ENCODE results near the gene BMP7. TPM values are rescaled to one million over a fixed set of nuclear protein-coding genes. Genes with fewer than 3 reads are reported as not detected.

BMP7 gene
- polyA plus RNA-seq, 4 donors, result 0.92 to 3.4 TPM; not detected in 2

DNA sequence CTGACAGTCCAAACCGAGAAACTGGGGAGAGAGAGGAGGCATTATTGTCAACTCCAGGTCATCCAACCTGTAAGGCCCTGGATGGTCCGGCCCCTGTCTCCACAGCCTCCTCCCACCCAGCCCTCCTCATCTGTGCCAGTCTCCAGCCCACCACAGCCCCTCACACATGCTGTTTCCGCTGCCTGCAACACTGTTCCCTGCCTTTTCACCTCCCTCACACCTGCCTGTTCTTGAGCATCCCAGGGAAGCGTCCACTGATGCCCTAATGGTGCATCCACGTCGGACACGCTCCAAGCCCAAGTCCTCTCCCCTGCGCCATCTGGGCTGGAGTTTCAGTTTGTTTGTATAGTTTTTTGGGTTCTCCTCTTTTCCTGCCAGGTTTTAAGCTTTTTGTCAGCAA is 52.0 kb downstream of the BMP7 start:
- WGBS, 3 donors, result 85 to 92% (median 90%) methylated on average over 7 to 8 of the region's 8 CpGs
- H3K27me3 ChIP-seq (ENCODE audit: control insufficient read depth in 3 of 3, insufficient read depth in 3 of 3, low read length in 3 of 3), result no peaks in the 10 kb centered on the region
- H3K4me3 ChIP-seq (ENCODE audit: low read depth in 1 of 3, low read length in 3 of 3), result no peak overlapping the region
- peaks cover 0 to 28% (median 0%) of the 10 kb centered on the region in 3 donors for H3K4me1 ChIP-seq (ENCODE audit: control insufficient read depth in 3 of 3, insufficient read depth in 2 of 3, low read depth in 1 of 3, low read length in 2 of 3)
- H3K36me3 ChIP-seq (ENCODE audit: control insufficient read depth in 3 of 3, insufficient read depth in 2 of 3, low read depth in 1 of 3, low read length in 3 of 3), result no peaks in the 10 kb centered on the region
- DNase-seq (no peak), FAIRE-seq (no peak)
- H3K27ac ChIP-seq (ENCODE audit: low read depth in 1 of 3, low read length in 2 of 3), result no peak overlapping the region
- no peaks in the 10 kb centered on the region for H3K9me3 ChIP-seq (ENCODE audit: control insufficient read depth in 2 of 2, insufficient read depth in 1 of 2, low read depth in 1 of 2, low read length in 1 of 2)

DNA sequence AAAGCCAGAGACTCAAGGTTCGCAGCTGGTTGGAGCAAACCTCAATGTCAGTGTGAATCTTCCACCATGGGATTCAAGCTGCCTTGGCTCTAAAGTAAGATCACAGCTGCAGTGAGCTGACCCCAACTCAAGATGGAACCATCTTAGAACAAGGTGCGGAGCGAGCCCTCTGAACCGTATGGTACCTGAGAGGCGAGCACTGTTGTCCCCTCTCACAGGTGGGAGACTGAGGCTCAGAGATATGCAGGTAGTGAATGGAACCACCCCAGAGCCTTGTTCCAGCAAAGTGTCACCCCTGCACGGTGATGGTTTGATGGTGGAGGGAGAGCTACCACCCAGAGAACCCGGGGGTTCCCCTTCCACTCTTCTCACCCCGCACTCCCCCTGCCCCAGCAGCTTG is 52.5 kb downstream of the BMP7 start:
- peaks cover 0 to 28% (median 0%) of the 10 kb centered on the region in 3 donors for H3K4me1 ChIP-seq (ENCODE audit: control insufficient read depth in 3 of 3, insufficient read depth in 2 of 3, low read depth in 1 of 3, low read length in 2 of 3)
- no peaks in the 10 kb centered on the region for H3K27me3 ChIP-seq (ENCODE audit: control insufficient read depth in 3 of 3, insufficient read depth in 3 of 3, low read length in 3 of 3)
- H3K36me3 ChIP-seq (ENCODE audit: control insufficient read depth in 3 of 3, insufficient read depth in 2 of 3, low read depth in 1 of 3, low read length in 3 of 3), result no peaks in the 10 kb centered on the region
- H3K4me3 ChIP-seq (ENCODE audit: low read depth in 1 of 3, low read length in 3 of 3), result no peak overlapping the region
- H3K9me3 ChIP-seq (ENCODE audit: control insufficient read depth in 2 of 2, insufficient read depth in 1 of 2, low read depth in 1 of 2, low read length in 1 of 2), result no peaks in the 10 kb centered on the region
- 85 to 97% (median 95%) methylated on average over 8 of the region's 8 CpGs for WGBS, 3 donors
- H3K27ac ChIP-seq (ENCODE audit: low read depth in 1 of 3, low read length in 2 of 3), result no peak overlapping the region
- no peak for FAIRE-seq
- DNase-seq, result no peak

DNA sequence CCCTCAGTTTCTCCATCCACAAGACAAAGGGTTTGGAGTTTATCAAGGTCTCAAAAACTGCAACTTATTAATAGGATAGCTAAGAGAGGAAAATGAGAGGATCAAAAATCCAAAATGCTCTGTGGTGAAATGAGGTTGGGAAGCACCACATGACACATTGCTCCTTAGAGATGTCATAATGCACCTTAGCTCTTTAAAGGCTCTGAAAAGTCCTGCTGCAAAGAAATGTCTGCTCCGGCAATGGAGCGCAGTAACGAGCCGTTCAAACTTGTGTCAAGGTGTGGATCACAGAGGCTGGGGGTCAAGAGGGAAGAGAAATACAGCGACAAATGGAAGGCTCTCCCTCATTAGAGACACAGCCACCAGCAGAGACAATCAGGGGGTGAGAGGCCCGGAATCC is 53.1 kb downstream of the BMP7 start:
- FAIRE-seq, result no peak
- Histone ChIP-seq H3K4me1 (ENCODE audit: control insufficient read depth in 3 of 3, insufficient read depth in 2 of 3, low read depth in 1 of 3, low read length in 2 of 3) (peaks cover 0 to 28% (median 0%) of the 10 kb centered on the region in 3 donors), H3K36me3 (ENCODE audit: control insufficient read depth in 3 of 3, insufficient read depth in 2 of 3, low read depth in 1 of 3, low read length in 3 of 3) (no peaks in the 10 kb centered on the region), H3K9me3 (ENCODE audit: control insufficient read depth in 2 of 2, insufficient read depth in 1 of 2, low read depth in 1 of 2, low read length in 1 of 2) (no peaks in the 10 kb centered on the region), H3K4me3 (ENCODE audit: low read depth in 1 of 3, low read length in 3 of 3) (no peak overlapping the region), H3K27ac (ENCODE audit: low read depth in 1 of 3, low read length in 2 of 3) (no peak overlapping the region), H3K27me3 (ENCODE audit: control insufficient read depth in 3 of 3, insufficient read depth in 3 of 3, low read length in 3 of 3) (no peaks in the 10 kb centered on the region)
- WGBS, 3 donors, result 89 to 97% (median 92%) methylated on average over 6 of the region's 6 CpGs
- DNase-seq, result no peak

DNA sequence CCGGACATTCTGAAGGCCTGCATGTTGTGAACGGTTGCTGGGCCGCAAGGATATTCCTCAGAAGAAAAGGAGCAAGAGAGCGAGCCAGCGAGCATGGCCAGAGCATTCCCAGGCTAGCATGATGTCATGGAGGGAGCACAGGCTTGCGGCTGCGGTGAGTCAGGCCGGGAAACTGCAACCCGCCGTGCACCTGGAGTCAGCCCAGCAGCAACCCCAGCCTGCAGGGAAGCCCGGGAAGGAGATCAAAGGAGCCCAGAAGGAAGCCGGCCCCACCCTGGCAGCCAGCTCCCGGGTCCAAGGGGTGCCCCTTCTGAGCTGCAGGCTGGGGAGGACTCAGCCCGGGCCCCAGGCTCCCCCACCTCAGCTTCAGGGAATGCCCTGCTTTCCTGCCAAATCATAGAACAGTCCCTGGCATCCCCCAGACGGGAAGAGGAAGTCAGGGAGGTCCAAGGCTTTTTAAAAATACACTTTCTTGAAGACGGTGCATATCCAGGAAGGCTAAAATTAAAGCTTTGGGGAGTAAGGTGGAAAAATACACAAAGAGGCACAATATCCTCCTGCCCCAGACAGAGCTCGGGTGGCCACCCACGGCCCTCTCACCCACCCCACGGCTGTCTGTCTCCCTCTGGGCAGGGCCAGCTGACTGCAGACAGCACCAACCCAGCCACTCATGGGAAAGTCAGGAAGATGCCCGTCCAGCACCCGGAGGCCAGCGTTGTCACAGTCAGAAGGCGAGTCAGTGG is 53.7 kb downstream of the BMP7 start:
- no peak overlapping the region for H3K4me3 ChIP-seq (ENCODE audit: low read depth in 1 of 3, low read length in 3 of 3)
- H3K27ac ChIP-seq (ENCODE audit: low read depth in 1 of 3, low read length in 2 of 3), result peak overlapping the region in 2 of 3 donors; percentile 4 to 17
- no peaks in the 10 kb centered on the region for H3K9me3 ChIP-seq (ENCODE audit: control insufficient read depth in 2 of 2, insufficient read depth in 1 of 2, low read depth in 1 of 2, low read length in 1 of 2)
- H3K4me1 ChIP-seq (ENCODE audit: control insufficient read depth in 3 of 3, insufficient read depth in 2 of 3, low read depth in 1 of 3, low read length in 2 of 3), result peaks cover 0 to 28% (median 0%) of the 10 kb centered on the region in 3 donors
- H3K27me3 ChIP-seq (ENCODE audit: control insufficient read depth in 3 of 3, insufficient read depth in 3 of 3, low read length in 3 of 3), result no peaks in the 10 kb centered on the region
- 11 to 29% (median 14%) methylated on average over 22 to 23 of the region's 23 CpGs for WGBS, 3 donors
- FAIRE-seq (no peak), DNase-seq (peak; percentile 56 to 75)
- H3K36me3 ChIP-seq (ENCODE audit: control insufficient read depth in 3 of 3, insufficient read depth in 2 of 3, low read depth in 1 of 3, low read length in 3 of 3), result no peaks in the 10 kb centered on the region

DNA sequence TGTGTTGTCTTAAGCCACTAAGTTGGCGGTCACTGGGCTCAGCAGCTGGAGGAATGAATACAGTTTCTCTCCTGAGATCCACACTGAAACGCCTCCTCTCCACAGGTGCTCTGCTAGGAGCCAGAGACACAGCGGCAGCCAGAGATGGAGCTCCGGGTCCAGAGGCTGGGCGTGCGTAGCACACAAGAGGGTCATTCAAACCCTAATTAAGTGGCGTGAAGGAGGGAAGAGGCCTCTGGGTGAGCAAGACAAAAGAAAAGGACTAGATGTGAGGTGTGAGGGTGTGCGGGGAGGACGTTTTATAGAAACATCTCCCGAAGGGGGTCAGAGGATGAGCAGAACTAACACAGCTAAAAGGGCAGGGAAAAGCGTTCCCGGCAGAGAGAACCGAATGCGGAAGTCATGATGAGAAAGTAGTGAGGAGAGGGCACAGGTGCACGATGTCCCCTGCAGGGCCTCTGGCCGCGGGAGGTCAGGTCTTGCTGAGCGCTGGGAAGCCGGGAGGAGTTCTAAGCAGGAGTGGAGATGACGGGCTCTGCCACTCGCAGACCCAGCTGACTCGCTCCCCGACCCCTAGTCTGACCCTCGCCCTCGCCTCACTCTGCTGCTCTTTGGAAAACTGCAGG is 54.4 kb downstream of the BMP7 start:
- DNase-seq, result no peak
- FAIRE-seq, result no peak
- WGBS, 3 donors, result 52 to 70% (median 60%) methylated on average over 25 of the region's 25 CpGs

DNA sequence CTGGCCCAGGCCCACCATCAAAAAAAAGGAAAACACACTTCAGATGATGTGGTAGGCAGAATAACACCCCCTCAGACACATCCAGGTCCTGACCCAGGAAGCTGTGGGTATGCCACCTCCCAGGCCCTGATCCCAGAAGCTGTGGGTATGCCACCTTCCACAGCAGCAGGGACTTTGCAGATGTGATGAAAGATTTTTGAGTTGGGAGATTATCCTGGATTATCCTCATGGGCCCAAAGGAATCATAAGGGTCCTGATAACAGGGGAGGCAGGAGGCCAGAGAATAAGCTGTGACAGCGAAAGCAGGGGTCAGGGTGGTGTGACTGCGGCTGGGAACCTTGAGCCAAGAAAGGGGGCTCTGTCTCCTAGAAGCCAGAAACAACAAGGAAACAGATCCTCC is 55.0 kb downstream of the BMP7 start:
- Histone ChIP-seq H3K4me1 (ENCODE audit: control insufficient read depth in 3 of 3, insufficient read depth in 2 of 3, low read depth in 1 of 3, low read length in 2 of 3) (peaks cover 0 to 28% (median 0%) of the 10 kb centered on the region in 3 donors), H3K27ac (ENCODE audit: low read depth in 1 of 3, low read length in 2 of 3) (no peak overlapping the region), H3K4me3 (ENCODE audit: low read depth in 1 of 3, low read length in 3 of 3) (no peak overlapping the region), H3K9me3 (ENCODE audit: control insufficient read depth in 2 of 2, insufficient read depth in 1 of 2, low read depth in 1 of 2, low read length in 1 of 2) (peaks cover 0 to 5% of the 10 kb centered on the region in 2 donors), H3K27me3 (ENCODE audit: control insufficient read depth in 3 of 3, insufficient read depth in 3 of 3, low read length in 3 of 3) (no peaks in the 10 kb centered on the region), H3K36me3 (ENCODE audit: control insufficient read depth in 3 of 3, insufficient read depth in 2 of 3, low read depth in 1 of 3, low read length in 3 of 3) (no peaks in the 10 kb centered on the region)
- DNase-seq, result no peak
- 89 to 97% (median 90%) methylated on average over 2 of the region's 2 CpGs for WGBS, 3 donors
- FAIRE-seq, result no peak

More for the DNA sequence above, 54.4 kb downstream of the BMP7 start:
- Histone ChIP-seq H3K4me1 (ENCODE audit: control insufficient read depth in 3 of 3, insufficient read depth in 2 of 3, low read depth in 1 of 3, low read length in 2 of 3) (peaks cover 0 to 28% (median 0%) of the 10 kb centered on the region in 3 donors), H3K27ac (ENCODE audit: low read depth in 1 of 3, low read length in 2 of 3) (peak overlapping the region in 1 of 3 donors; percentile 17), H3K36me3 (ENCODE audit: control insufficient read depth in 3 of 3, insufficient read depth in 2 of 3, low read depth in 1 of 3, low read length in 3 of 3) (no peaks in the 10 kb centered on the region), H3K27me3 (ENCODE audit: control insufficient read depth in 3 of 3, insufficient read depth in 3 of 3, low read length in 3 of 3) (no peaks in the 10 kb centered on the region), H3K9me3 (ENCODE audit: control insufficient read depth in 2 of 2, insufficient read depth in 1 of 2, low read depth in 1 of 2, low read length in 1 of 2) (peaks cover 0 to 2% of the 10 kb centered on the region in 2 donors), H3K4me3 (ENCODE audit: low read depth in 1 of 3, low read length in 3 of 3) (no peak overlapping the region)

DNA sequence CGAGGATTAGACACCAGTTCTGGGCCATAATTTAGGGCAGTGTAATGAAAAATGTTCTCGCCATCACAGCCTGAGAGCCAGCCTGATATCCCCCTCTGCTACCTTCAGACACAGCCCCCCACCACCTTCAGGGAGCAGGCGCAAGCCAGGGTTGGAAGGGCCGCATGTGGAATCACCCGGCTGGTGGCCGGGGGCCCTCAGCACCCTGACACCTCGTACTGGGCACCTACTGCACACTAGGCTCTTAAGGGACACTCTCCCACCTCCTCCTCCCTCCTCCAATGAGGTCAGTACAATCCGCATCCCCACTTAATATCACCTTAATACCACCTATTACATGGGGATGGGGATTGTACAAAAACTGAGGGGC is 55.5 kb downstream of the BMP7 start:
- H3K27me3 ChIP-seq (ENCODE audit: control insufficient read depth in 3 of 3, insufficient read depth in 3 of 3, low read length in 3 of 3), result no peaks in the 10 kb centered on the region
- no peak for DNase-seq
- peaks cover 0 to 28% (median 0%) of the 10 kb centered on the region in 3 donors for H3K4me1 ChIP-seq (ENCODE audit: control insufficient read depth in 3 of 3, insufficient read depth in 2 of 3, low read depth in 1 of 3, low read length in 2 of 3)
- no peak overlapping the region for H3K4me3 ChIP-seq (ENCODE audit: low read depth in 1 of 3, low read length in 3 of 3)
- H3K9me3 ChIP-seq (ENCODE audit: control insufficient read depth in 2 of 2, insufficient read depth in 1 of 2, low read depth in 1 of 2, low read length in 1 of 2), result peaks cover 0 to 5% of the 10 kb centered on the region in 2 donors
- no peak overlapping the region for H3K27ac ChIP-seq (ENCODE audit: low read depth in 1 of 3, low read length in 2 of 3)
- 87 to 94% (median 90%) methylated on average over 8 of the region's 8 CpGs for WGBS, 3 donors
- no peak for FAIRE-seq
- H3K36me3 ChIP-seq (ENCODE audit: control insufficient read depth in 3 of 3, insufficient read depth in 2 of 3, low read depth in 1 of 3, low read length in 3 of 3), result no peaks in the 10 kb centered on the region

DNA sequence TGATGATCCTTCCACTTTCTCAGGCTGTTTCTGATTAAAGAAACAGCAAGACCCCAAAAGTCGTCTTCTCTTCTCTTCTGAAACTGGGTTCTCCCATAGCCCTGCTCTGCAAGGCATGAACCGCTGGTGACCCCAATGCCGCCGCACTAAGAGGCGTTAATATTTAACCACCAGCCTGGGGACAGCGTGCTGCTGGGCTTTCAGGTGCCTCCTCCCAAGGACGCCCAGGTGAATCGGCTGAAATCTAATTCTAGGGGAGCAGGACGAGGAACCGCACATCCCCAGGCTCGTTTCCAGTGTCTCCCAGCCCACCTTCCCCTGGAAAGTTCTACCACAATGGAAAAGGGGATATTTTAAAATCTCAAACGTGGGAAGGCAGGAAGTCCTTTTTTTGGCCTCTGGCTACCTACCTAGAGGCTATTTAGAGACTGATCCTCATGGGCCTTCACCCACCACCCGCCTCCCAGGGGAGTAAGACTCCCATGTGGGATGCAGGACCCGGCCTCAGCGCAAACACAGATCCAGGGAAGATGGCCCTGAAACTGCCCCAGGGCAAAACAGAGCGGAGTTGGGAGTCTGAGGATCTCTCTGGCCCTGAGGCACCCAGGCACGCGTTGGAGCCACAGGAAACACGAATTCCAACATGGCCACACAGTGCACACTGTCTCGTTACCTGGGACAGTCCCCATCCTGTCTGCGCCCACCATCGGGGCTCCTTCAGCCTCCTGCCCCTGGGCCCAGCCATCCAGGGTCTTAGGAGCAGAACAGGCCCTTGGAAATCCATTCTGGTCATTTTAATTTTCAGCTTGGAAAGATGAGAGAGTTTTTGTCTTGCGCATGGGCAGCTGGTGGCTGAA is 56.2 kb downstream of the BMP7 start:
- H3K4me3 ChIP-seq (ENCODE audit: low read depth in 1 of 3, low read length in 3 of 3), result no peak overlapping the region
- H3K36me3 ChIP-seq (ENCODE audit: control insufficient read depth in 3 of 3, insufficient read depth in 2 of 3, low read depth in 1 of 3, low read length in 3 of 3), result no peaks in the 10 kb centered on the region
- peaks cover 0 to 5% of the 10 kb centered on the region in 2 donors for H3K9me3 ChIP-seq (ENCODE audit: control insufficient read depth in 2 of 2, insufficient read depth in 1 of 2, low read depth in 1 of 2, low read length in 1 of 2)
- H3K27me3 ChIP-seq (ENCODE audit: control insufficient read depth in 3 of 3, insufficient read depth in 3 of 3, low read length in 3 of 3), result no peaks in the 10 kb centered on the region
- no peak overlapping the region for H3K27ac ChIP-seq (ENCODE audit: low read depth in 1 of 3, low read length in 2 of 3)
- peaks cover 0 to 33% (median 0%) of the 10 kb centered on the region in 3 donors for H3K4me1 ChIP-seq (ENCODE audit: control insufficient read depth in 3 of 3, insufficient read depth in 2 of 3, low read depth in 1 of 3, low read length in 2 of 3)
- 33 to 68% (median 44%) methylated on average over 23 of the region's 23 CpGs for whole genome bisulfite sequencing, 3 donors
- no peak for FAIRE-seq
- peak; percentile 59 to 80 for DNase-seq
